Jurkat, Clone E6-1 (cell line): ENCODE data around the gene BECN2.
"Not testable (repeated sequence)": the region's sequence is repeated elsewhere in the genome, so short reads cannot be mapped to it uniquely, and the experiment has no call there.

Experiments
- DNase-seq: peaks from one replicate; pipeline ENCODE4 v3.0.0-alpha.2; 2011; ENCODE audit warnings: low read depth, low spot score
- H3K4me3 ChIP-seq: 2 replicates; pipeline ENCODE4 v1.5.1; 2011; ENCODE audit warnings: mild to moderate bottlenecking, low read length, control low read depth, moderate library complexity

The BECN2 gene

GRCh38 chr1:241972703-241973369 lies 15.3 kb downstream of the BECN2 start:
- H3K4me3 ChIP-seq: no peak overlapping the region
- DNase-seq: no peak

DNA sequence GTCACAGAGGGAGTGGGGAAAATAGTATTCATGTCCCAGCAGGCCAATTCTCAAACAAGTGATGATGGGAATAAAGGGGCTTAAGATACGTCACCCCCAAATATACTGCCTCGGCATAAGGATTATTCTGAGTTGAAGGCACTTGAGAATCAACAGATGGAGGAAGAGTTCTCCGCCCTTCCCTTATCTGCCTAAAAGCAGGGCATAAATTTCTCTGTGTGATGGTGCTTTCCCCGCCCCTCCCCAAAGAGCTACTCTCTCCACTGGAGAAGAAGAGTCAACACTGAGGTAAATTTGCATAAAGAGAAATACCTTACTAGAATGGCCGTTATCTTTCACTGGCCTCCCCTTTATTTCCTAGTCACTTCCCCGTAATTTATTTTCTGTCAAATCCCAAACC lies 18.7 kb downstream of the BECN2 start:
- no peak for DNase-seq
- H3K4me3 ChIP-seq: no peak overlapping the region

GRCh38 chr1:241979071-241979470 lies 21.5 kb downstream of the BECN2 start:
- H3K4me3 ChIP-seq: no peak overlapping the region
- DNase-seq: no peak

GRCh38 chr1:241979926-241980325 lies 22.4 kb downstream of the BECN2 start:
- no peak overlapping the region for H3K4me3 ChIP-seq
- no peak for DNase-seq

- H3K4me3 ChIP-seq: no peak overlapping the region
- DNase-seq: peak; percentile 21
These were observed 28.2 kb downstream of the BECN2 start for GRCh38 chr1:241985787-241986186.

GRCh38 chr1:241988389-241988930 lies 30.9 kb downstream of the BECN2 start:
- DNase-seq, H3K4me3 ChIP-seq: not testable (repeated sequence)

- DNase-seq: no peak
These were observed 32.5 kb downstream of the BECN2 start for GRCh38 chr1:241990040-241990439.

GRCh38 chr1:241992734-241993133 lies 35.2 kb downstream of the BECN2 start:
- no peak for DNase-seq
- no peak overlapping the region for H3K4me3 ChIP-seq

More at GRCh38 chr1:241990040-241990439, 32.5 kb downstream of the BECN2 start:
- no peak overlapping the region for H3K4me3 ChIP-seq

- no peak overlapping the region for H3K4me3 ChIP-seq
- DNase-seq: no peak
These were observed 36.6 kb downstream of the BECN2 start for GRCh38 chr1:241994171-241994570.

DNA sequence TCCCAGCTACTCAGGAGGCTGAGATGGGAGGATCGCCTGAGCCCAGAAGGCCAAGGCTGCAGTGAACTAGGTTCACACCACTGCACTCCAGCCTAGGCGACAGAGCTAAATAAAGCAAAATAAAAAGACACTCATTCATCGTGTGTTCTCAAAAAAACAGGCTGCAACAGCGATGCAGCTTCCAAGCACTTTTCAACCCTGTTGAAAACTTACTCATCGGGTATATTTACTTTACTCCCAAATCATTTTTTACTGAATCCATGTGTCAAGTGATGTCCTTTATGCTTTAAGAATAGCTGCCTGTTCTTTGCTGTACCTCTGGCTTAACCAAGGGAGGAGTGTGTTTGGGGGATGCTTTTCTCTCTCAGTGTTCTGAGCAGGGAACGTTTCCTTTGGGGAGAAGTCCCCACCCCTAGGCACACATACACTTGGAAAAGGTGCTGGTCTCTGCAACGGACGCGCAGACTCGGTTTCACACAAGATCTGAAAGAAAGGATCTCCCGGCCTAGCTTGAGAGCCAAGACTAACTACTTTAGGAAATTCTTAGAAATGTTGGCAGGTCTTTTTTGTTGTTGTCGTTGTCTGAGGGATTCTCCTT lies 39.9 kb downstream of the BECN2 start:
- no peak overlapping the region for H3K4me3 ChIP-seq
- DNase-seq: no peak

GRCh38 chr1:241998412-241998921 lies 40.9 kb downstream of the BECN2 start:
- H3K4me3 ChIP-seq: no peak overlapping the region
- no peak for DNase-seq

DNA sequence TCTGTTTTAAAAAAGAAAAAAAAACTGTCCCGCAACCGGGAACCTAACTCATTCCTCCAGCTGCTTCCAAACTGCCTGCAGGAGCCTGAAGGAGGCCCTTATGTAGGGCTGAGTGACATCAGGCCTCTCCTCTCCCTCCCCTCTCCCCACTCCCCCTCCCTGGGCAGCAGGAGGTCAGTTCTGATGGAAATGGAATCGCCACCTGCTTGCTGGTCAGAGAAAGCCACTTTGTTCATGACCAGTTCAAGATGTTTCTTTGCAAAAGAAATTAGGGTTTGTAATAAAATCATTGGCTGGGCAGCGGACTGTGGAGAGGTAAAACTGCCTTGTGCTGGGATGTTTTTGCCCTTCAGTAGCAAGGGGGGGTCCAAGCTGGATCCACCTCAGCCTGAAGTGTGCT lies 41.5 kb downstream of the BECN2 start, which contains the start of gene MAP1LC3C:
Gene MAP1LC3C, minus strand, starts transcription at position 73 of the 400 bp plus-strand sequence. CDS start 90 bp downstream, outside the sequence.
- DNase-seq: no peak
- H3K4me3 ChIP-seq: no peak within 1 kb of the TSS

GRCh38 chr1:242000434-242000833 lies 42.9 kb downstream of the BECN2 start:
- H3K4me3 ChIP-seq: no peak overlapping the region
- DNase-seq: no peak

DNA sequence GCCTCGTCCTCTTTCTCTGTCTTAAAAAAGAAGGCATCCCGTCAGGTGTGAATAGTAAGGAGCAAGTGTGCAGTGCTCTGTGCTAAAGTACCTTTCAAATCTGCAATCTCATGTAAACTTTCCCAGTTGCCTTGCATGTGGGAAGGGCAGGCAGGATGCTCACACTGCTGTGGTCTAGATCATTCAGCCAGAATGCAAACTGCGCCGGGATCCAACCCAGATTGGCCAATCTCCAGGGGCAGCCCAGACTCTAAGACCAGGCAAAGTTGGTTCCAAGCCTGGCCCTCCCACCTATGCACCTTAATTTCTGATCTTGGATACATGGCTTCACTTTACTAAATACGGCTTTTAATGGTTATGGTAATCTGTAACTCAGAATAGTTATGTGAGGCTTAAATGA lies 44.5 kb downstream of the BECN2 start:
- no peak overlapping the region for H3K4me3 ChIP-seq
- DNase-seq: no peak

DNA sequence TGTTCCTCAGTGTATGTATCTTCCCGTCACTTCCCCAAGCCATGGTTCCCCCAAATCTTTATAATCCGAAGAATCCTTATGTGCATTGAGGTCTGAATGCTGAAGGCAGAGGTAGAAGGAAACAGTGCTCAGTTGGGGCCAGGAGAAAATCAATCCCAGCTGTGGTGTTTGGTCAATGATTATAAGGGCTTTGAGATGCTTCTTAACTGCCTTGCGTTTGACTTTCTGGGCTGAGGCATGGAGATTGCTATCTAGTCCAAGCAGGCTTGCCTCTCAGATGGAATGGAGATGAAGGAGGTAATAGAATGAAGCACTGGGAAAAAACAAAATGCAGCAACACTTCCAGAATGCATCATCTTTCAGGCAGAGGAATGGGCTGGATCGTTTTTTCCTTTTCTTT lies 44.9 kb downstream of the BECN2 start:
- no peak for DNase-seq
- H3K4me3 ChIP-seq: no peak overlapping the region

GRCh38 chr1:242004751-242005495 lies 47.4 kb downstream of the BECN2 start:
- DNase-seq: no peak
- no peak overlapping the region for H3K4me3 ChIP-seq

DNA sequence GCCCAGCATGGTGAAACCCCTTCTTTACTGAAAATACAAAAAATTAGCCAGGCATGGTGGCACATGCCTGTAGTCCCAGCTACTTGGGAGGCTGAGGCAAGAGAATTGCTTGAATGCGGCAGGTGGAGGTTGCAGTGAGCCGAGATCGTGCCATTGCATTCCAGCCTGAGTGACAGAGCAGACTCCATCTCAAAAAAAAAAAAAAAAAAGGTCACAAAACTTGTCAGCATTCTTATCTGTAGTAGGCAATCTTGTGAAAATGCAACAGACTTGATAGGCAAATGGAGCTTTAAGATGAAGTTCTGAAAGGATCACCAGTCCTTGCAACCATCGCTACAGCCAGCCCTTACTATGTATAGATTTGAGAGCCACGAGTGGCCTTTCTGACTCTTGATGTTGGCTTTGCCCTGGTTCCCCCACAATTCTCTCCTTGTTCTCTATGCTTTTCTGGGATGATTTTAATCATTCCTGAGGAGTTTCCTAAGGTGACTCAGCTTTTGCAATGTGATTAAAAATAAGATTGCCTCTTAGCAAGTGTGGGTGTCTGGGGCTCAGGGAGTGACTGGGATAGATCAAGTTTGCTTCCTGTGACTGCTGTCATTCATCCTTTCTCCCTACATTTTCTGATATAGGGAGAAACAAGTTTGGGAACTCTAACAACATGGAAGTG lies 48.4 kb downstream of the BECN2 start:
- no peak overlapping the region for H3K4me3 ChIP-seq
- no peak for DNase-seq

DNA sequence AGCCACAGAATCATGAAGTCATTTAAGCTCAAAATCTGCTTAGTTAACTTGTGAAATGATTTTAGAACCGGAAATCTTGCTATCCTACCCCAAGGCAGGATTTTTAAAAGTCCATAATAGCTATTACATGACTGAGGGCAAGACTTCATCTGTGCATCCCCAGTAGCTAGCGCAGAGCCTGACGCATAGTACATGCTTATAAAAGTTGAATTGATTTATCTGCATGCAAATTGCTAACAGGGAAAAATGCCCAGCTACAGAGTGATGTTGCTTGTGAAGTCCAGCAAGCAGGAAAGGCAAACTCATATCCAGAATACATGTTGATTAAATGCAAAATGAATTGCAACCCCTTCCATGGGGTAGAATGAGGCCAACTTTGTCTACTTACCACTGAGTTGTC lies 49.4 kb downstream of the BECN2 start:
- no peak overlapping the region for H3K4me3 ChIP-seq
- DNase-seq: no peak
